Medulla oblongata (tissue), 1 donor: ENCODE data around the gene PTPN6.

Experiments used
- DNase-seq: peaks from one replicate; pipeline ENCODE4 v3.0.0-alpha.2; 2015; ENCODE audit errors: extremely low spot score

Gene PTPN6

GRCh38 chr12:6941782-6942181 is 9.4 kb upstream of the PTPN6 start:
- no peak for DNase-seq

DNA sequence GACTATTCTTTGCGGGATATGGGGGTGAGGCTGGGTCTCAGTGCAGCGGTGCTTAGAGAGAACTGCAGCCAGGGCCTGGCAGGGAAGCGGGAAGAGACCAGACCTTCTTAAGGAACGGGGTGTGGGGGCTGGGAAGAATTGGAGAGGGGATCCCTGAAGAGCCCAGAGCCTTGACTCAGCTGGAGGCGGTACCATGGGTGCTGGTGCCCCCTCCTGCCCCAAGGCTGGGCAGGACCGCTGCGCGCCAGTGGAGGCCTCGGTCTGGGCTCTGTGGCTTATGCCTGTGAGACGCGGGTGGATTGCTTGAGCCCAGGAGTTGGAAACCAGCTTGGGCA is 8.9 kb upstream of the PTPN6 start:
- DNase-seq: no peak

DNA sequence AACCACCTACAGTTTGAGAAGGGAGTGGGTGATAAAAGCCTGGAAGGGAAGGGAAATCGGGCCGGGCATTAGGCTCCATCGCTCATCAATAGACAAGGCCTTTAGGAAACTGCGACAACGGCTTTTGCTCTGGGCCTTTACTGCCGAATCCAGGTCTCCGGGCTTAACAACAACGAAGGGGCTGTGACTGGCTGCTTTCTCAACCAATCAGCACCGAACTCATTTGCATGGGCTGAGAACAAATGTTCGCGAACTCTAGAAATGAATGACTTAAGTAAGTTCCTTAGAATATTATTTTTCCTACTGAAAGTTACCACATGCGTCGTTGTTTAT is 7.8 kb upstream of the PTPN6 start:
- peak; percentile 97 for DNase-seq

DNA sequence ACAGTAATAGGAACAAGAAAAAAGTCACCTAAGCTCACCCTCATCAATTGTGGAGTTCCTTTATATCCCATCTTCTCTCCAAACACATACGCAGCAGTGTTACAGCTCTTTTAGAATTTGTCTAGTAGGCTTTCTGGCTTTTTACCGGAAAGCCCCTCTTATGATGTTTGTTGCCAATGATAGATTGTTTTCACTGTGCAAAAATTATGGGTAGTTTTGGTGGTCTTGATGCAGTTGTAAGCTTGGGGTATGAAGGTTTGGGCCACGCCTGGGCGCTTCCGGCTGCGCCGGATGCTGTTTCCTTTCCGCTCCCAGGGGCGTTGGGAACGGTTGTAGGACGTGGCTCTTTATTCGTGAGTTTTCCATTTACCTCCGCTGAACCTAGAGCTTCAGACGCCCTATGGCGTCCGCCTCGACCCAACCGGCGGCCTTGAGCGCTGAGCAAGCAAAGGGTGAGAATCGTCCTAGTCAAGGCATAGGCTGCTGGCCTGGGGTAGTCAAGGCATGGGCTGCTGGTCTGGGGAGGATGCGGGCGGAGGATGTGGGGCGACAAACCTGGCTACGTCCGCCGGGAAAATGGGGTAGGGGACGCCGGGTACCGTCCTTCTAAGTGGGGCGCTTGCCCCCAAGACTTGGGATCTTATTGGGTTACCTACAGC is 7.3 kb upstream of the PTPN6 start, which contains the start of the genes C12orf57 and RNU7-1:
C12orf57 (plus strand) TSS at position 301 of the 659 bp plus-strand sequence; CDS start at position 401, 100 bp downstream.
RNU7-1 (plus strand) TSS at position 95 of the 659 bp plus-strand sequence.
- DNase-seq: no peak

GRCh38 chr12:6944381-6945186 is 6.6 kb upstream of the PTPN6 start:
- DNase-seq: peak; percentile 97

DNA sequence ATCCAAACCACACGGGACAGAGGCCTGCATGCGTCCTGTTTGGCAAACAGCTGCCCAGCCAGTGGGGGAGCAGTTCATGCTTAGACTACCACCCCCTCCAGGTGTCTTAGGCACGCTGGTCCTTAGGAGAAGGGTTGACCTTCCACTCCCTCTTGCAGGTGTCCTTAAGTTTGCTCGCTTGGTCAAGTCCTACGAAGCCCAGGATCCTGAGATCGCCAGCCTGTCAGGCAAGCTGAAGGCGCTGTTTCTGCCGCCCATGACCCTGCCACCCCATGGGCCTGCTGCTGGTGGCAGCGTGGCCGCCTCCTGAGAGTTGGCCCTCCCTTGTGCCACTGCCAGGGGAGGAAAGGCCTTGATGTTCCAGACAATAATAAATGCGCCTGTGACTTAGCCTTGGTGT is 5.5 kb upstream of the PTPN6 start:
- DNase-seq: no peak

DNA sequence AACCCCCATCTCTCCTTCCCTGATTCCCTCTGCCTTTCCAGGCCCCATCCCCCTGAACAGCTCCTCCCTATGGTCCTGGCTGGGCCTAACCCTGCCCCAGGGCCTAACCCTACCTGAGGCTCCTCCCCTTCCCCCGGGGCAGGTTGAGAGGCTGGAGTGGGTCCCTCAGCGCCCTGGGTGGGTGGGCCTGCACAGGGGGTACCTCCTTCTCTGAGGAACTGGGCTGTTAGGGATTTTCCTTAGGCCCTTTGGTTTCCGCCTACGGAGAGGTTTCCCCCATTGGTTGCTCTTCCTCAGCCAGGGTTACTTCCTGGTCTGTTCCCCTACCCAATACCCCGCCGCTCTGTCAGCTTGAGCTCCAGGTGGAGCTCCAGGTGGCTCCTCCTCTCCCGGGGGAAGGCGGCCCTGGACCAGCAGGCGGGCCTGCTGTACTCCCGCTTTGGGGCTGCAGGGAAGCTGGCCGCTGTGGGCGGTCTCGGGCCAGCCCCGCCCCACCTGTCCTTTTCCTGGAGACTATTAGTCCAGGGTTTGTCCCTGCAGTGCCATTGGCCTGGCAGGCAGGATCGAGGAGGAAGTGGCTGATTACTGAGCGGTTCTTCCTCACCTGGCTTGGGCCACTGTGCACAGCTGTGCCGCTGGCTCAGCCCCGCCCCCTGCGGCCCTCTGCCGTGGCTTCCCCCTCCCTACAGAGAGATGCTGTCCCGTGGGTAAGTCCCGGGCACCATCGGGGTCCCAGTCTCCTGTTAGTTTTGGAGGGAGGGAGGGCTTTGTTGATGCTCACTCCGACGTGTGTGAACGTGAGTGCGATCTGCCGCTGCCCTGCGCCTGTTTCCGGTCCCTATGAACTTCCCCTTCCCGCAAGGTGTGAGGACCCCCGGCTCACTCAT is 4.9 kb upstream of the PTPN6 start:
- no peak for DNase-seq

- DNase-seq: no peak
Observed at GRCh38 chr12:6946920-6947374, 4.2 kb upstream of the PTPN6 start.

GRCh38 chr12:6947615-6948014 is 3.5 kb upstream of the PTPN6 start:
- no peak for DNase-seq

DNA sequence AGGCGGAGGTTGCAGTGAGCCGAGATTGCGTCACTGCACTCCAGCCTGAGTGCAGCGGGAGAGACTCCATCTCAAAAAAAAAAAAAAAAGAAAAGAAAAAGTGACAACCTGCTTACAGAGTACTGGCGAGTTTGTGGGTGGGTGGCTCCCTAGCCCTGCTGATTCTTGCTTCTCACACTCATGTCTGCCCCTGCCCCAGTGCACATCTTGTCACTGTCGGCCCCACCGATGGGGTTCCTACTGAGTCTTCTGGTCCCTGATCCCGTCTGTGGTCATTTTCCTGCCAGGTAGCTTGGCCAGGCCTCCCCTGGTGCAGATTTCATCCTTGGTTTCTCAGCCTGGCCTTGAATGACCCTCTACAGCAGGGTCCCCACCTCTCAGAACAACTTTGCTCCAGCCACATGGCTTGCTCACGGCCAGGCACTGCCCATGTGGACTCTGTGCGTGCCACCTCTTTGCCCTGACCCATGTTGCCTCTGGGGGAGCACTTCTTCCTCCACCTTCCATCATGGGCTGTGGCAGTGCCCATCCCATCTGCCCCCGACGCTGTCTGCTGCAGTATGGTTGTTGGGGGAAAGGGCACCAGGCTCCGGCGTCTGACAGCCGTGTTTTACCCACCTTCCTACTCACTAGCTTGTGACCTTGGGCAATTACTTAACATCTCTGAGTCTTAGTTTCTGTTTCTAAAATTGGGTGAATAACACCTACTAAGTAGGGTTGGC is 2.1 kb upstream of the PTPN6 start:
- no peak for DNase-seq

- no peak for DNase-seq
Observed at GRCh38 chr12:6950401-6950801, 755 bp upstream of the PTPN6 start.

- DNase-seq: no peak
Observed at GRCh38 chr12:6951551-6952120, 480 bp downstream of the PTPN6 start.

GRCh38 chr12:6952121-6952862 is 1.1 kb downstream of the PTPN6 start:
- DNase-seq: no peak

- no peak for DNase-seq
Observed at GRCh38 chr12:6952863-6953441, 1.8 kb downstream of the PTPN6 start.

DNA sequence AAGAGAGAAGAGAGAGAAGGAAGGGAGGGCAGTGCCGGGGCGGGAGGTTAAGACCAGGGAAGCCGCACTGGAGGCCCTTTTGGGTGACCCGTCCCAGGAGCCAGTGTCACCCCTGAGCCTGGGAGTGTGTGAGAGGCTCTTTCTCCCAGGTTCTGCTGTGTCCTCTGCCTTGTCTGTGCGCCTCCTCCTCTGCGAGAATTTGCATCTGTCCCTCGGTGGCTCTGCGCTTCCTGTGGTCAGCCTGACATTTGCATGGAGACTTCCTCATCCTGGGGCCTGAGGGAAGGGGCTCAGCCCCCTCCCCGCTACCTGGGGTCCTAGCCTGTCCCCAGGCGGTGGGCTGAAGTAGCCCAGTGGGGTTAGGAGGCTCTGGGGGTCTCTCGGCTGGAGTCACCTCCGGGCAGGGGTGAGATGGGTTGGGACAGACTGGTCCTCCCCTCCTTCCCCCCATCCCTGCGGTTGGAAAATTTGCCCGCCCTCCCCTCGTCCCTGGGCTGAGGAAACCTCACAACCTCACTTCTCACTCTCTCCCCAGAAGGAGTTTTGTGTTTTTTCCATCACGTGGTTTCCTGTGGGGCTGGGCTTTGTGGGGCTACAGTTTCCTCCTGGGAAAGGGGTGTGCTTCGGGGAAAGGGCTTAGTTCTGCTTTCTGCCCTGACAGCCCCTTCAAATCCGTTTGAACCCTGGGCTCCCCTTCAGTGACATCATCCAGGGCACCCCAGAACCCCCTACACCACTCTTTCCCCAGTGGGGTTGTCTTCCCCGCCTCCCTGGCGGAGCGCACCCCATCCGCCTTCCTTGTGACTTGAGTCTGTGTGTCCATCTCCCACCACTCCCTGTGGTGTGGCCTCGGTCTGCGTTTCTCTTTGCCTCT is 2.5 kb downstream of the PTPN6 start:
- DNase-seq: peak; percentile 89

DNA sequence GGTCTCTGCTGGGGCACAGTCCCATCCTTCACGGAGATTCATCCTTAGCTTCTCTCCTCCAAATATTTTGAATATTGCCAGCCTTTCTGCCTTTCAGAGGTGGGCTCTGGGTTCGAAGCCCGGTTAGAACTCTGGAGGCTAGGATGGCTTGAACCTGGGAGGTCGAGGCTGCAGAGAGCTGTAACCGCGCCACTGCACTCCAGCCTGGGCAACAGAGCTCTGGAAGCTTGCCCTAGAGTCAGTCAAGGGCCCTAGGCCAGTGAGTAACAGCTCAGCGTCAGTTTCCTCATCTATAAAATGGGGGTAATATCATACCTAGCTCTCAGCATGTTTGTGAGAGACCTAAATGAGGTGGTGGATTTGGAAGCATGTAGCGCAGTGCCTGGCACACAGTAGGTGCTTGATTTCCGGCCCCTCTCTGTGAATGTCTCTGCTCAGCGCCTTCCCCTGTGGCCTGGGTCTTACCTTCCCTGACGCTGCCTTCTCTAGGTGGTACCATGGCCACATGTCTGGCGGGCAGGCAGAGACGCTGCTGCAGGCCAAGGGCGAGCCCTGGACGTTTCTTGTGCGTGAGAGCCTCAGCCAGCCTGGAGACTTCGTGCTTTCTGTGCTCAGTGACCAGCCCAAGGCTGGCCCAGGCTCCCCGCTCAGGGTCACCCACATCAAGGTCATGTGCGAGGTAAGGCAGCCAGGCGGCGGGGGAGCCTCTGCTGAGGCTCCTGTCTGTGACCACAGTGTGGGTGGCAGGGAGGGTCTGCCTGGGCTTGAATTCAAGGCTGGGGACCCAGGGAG is 3.4 kb downstream of the PTPN6 start:
- no peak for DNase-seq

DNA sequence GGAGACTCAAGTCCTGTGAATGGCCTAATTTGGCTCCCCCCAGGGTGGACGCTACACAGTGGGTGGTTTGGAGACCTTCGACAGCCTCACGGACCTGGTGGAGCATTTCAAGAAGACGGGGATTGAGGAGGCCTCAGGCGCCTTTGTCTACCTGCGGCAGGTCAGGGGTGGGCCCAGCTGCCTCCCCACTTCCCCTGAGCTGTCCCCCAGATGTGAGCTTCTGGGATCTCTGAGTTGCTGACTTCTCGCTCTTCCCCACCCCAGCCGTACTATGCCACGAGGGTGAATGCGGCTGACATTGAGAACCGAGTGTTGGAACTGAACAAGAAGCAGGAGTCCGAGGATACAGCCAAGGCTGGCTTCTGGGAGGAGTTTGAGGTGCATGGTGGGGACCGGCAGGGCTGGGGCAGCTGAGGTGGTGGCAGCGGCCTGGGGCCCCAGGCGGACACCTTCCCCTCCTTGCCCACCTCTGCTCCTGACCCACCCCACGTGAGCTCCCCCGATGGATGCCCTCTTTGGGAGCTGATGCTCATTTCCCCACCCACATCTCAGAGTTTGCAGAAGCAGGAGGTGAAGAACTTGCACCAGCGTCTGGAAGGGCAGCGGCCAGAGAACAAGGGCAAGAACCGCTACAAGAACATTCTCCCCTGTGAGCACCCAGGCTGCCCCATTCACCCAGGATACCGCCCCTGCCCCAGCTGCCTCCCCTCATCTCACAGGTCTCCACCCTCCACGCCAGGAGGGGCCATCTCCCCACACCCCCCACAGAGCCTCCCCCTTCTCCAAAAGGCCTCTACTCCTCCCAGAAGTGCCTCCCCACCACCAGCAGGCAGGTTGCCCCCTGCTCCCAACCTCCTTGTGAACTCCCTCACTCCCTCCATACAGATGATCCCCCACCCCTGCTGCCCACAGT is 4.2 kb downstream of the PTPN6 start:
- no peak for DNase-seq
